ENCODE data around the gene MYLK4.

Gene MYLK4

GRCh38 chr6:2737885-2738284 is 12.8 kb downstream of the MYLK4 start:
- Histone ChIP-seq H4K8ac (ENCODE audit: low read length) (no peak overlapping the region), H3K36me3 (ENCODE audit: control insufficient read depth in 1 of 2, insufficient read depth in 2 of 2, low read depth in 1 of 2, low read length in 2 of 2) (no peaks in the 10 kb centered on the region), H3K79me1 (replicated peaks; ENCODE audit: low read length, poor library complexity, severe bottlenecking) (no peaks in the 10 kb centered on the region), H3K23ac (ENCODE audit: low read length in 2 of 2) (no peak overlapping the region), H3K4ac (ENCODE audit: low read depth in 1 of 2, low read length in 2 of 2) (no peak overlapping the region), H2AFZ (ENCODE audit: low read depth, low read length) (no peak overlapping the region), H3K4me1 (ENCODE audit: control insufficient read depth, insufficient read depth, low read depth, low read length) (peaks cover 4% of the 10 kb centered on the region), H3K9me3 (ENCODE audit: control insufficient read depth, low read length) (no peaks in the 10 kb centered on the region), H3K4me3 (ENCODE audit: insufficient read depth in 1 of 2, low read depth in 1 of 2, low read length in 2 of 2) (no peak overlapping the region), H2BK120ac (ENCODE audit: low read depth, low read length) (no peak overlapping the region), H2AK5ac (ENCODE audit: low read length, severe bottlenecking) (no peak overlapping the region), H2BK12ac (ENCODE audit: low read length in 2 of 2) (no peak overlapping the region), H2BK15ac (ENCODE audit: low read depth, poor library complexity, severe bottlenecking) (no peak overlapping the region), H2BK5ac (ENCODE audit: low read depth, low read length, poor library complexity, severe bottlenecking) (no peak overlapping the region), H3K14ac (ENCODE audit: low read length in 2 of 2) (no peak overlapping the region), H4K91ac (ENCODE audit: low read length) (no peak overlapping the region), H3K9ac (ENCODE audit: low read length) (no peak overlapping the region), H3K27me3 (ENCODE audit: control insufficient read depth in 1 of 2, insufficient read depth in 1 of 2, low read length in 2 of 2) (no peaks in the 10 kb centered on the region), H3K18ac (ENCODE audit: low read depth in 1 of 2, low read length in 2 of 2) (no peak overlapping the region), H3K27ac (ENCODE audit: low read length, poor library complexity, severe bottlenecking) (no peak overlapping the region), H3K4me2 (ENCODE audit: low read length, poor library complexity, severe bottlenecking) (no peak overlapping the region)
- no peak for DNase-seq
- WGBS, result no CpG with 5 or more reads among the region's 3 CpGs

GRCh38 chr6:2734488-2735166 is 16.1 kb downstream of the MYLK4 start:
- WGBS, result 82% methylated on average over 2 of the region's 2 CpGs
- H3K14ac ChIP-seq (ENCODE audit: low read length in 2 of 2), result no peak overlapping the region

GRCh38 chr6:2733736-2734480 is 16.8 kb downstream of the MYLK4 start:
- no peak overlapping the region for H3K9ac ChIP-seq (ENCODE audit: low read length)
- no peaks in the 10 kb centered on the region for H3K79me1 ChIP-seq (replicated peaks; ENCODE audit: low read length, poor library complexity, severe bottlenecking)
- H2BK15ac ChIP-seq (ENCODE audit: low read depth, poor library complexity, severe bottlenecking), result no peak overlapping the region
- H2BK12ac ChIP-seq (ENCODE audit: low read length in 2 of 2), result no peak overlapping the region
- 90% methylated on average over 19 of the region's 22 CpGs for WGBS
- H3K4me3 ChIP-seq (ENCODE audit: insufficient read depth in 1 of 2, low read depth in 1 of 2, low read length in 2 of 2), result no peak overlapping the region
- DNase-seq, result no peak
- H3K18ac ChIP-seq (ENCODE audit: low read depth in 1 of 2, low read length in 2 of 2), result no peak overlapping the region
- H3K4ac ChIP-seq (ENCODE audit: low read depth in 1 of 2, low read length in 2 of 2), result no peak overlapping the region
- H3K14ac ChIP-seq (ENCODE audit: low read length in 2 of 2), result no peak overlapping the region
- H3K23ac ChIP-seq (ENCODE audit: low read length in 2 of 2), result no peak overlapping the region
- H4K91ac ChIP-seq (ENCODE audit: low read length), result no peak overlapping the region
- H3K4me1 ChIP-seq (ENCODE audit: control insufficient read depth, insufficient read depth, low read depth, low read length), result peaks cover 3% of the 10 kb centered on the region
- H3K36me3 ChIP-seq (ENCODE audit: control insufficient read depth in 1 of 2, insufficient read depth in 2 of 2, low read depth in 1 of 2, low read length in 2 of 2), result no peaks in the 10 kb centered on the region
- no peak overlapping the region for H2BK5ac ChIP-seq (ENCODE audit: low read depth, low read length, poor library complexity, severe bottlenecking)
- no peak overlapping the region for H4K8ac ChIP-seq (ENCODE audit: low read length)
- H3K9me3 ChIP-seq (ENCODE audit: control insufficient read depth, low read length), result no peaks in the 10 kb centered on the region
- peaks cover 0 to 3% of the 10 kb centered on the region in 2 experiments for H3K27me3 ChIP-seq (ENCODE audit: control insufficient read depth in 1 of 2, insufficient read depth in 1 of 2, low read length in 2 of 2)
- no peak overlapping the region for H2BK120ac ChIP-seq (ENCODE audit: low read depth, low read length)
- H2AK5ac ChIP-seq (ENCODE audit: low read length, severe bottlenecking), result no peak overlapping the region
- H3K27ac ChIP-seq (ENCODE audit: low read length, poor library complexity, severe bottlenecking), result no peak overlapping the region
- no peak overlapping the region for H3K4me2 ChIP-seq (ENCODE audit: low read length, poor library complexity, severe bottlenecking)
- no peak overlapping the region for H2AFZ ChIP-seq (ENCODE audit: low read depth, low read length)

More at GRCh38 chr6:2734488-2735166, 16.1 kb downstream of the MYLK4 start:
- H2BK15ac ChIP-seq (ENCODE audit: low read depth, poor library complexity, severe bottlenecking), result no peak overlapping the region
- no peak overlapping the region for H3K18ac ChIP-seq (ENCODE audit: low read depth in 1 of 2, low read length in 2 of 2)
- H3K36me3 ChIP-seq (ENCODE audit: control insufficient read depth in 1 of 2, insufficient read depth in 2 of 2, low read depth in 1 of 2, low read length in 2 of 2), result no peaks in the 10 kb centered on the region
- no peak overlapping the region for H3K4me3 ChIP-seq (ENCODE audit: insufficient read depth in 1 of 2, low read depth in 1 of 2, low read length in 2 of 2)
- H2BK120ac ChIP-seq (ENCODE audit: low read depth, low read length), result no peak overlapping the region
- no peak overlapping the region for H2AK5ac ChIP-seq (ENCODE audit: low read length, severe bottlenecking)
- no peak overlapping the region for H3K9ac ChIP-seq (ENCODE audit: low read length)
- no peaks in the 10 kb centered on the region for H3K79me1 ChIP-seq (replicated peaks; ENCODE audit: low read length, poor library complexity, severe bottlenecking)
- H4K8ac ChIP-seq (ENCODE audit: low read length), result no peak overlapping the region
- no peak overlapping the region for H3K4ac ChIP-seq (ENCODE audit: low read depth in 1 of 2, low read length in 2 of 2)
- no peak overlapping the region for H2AFZ ChIP-seq (ENCODE audit: low read depth, low read length)
- no peak for DNase-seq
- no peak overlapping the region for H4K91ac ChIP-seq (ENCODE audit: low read length)
- peaks cover 3% of the 10 kb centered on the region for H3K4me1 ChIP-seq (ENCODE audit: control insufficient read depth, insufficient read depth, low read depth, low read length)
- no peak overlapping the region for H2BK5ac ChIP-seq (ENCODE audit: low read depth, low read length, poor library complexity, severe bottlenecking)
- no peak overlapping the region for H3K27ac ChIP-seq (ENCODE audit: low read length, poor library complexity, severe bottlenecking)
- peaks cover 0 to 3% of the 10 kb centered on the region in 2 experiments for H3K27me3 ChIP-seq (ENCODE audit: control insufficient read depth in 1 of 2, insufficient read depth in 1 of 2, low read length in 2 of 2)
- H2BK12ac ChIP-seq (ENCODE audit: low read length in 2 of 2), result no peak overlapping the region
- no peak overlapping the region for H3K4me2 ChIP-seq (ENCODE audit: low read length, poor library complexity, severe bottlenecking)
- H3K9me3 ChIP-seq (ENCODE audit: control insufficient read depth, low read length), result no peaks in the 10 kb centered on the region
- no peak overlapping the region for H3K23ac ChIP-seq (ENCODE audit: low read length in 2 of 2)

GRCh38 chr6:2733324-2733723 is 17.4 kb downstream of the MYLK4 start:
- H3K18ac ChIP-seq (ENCODE audit: low read depth in 1 of 2, low read length in 2 of 2), result no peak overlapping the region

More at GRCh38 chr6:2733324-2733723, 17.4 kb downstream of the MYLK4 start:
- no peaks in the 10 kb centered on the region for H3K9me3 ChIP-seq (ENCODE audit: control insufficient read depth, low read length)
- H2BK12ac ChIP-seq (ENCODE audit: low read length in 2 of 2), result no peak overlapping the region
- no peak overlapping the region for H2AFZ ChIP-seq (ENCODE audit: low read depth, low read length)
- no peak overlapping the region for H4K91ac ChIP-seq (ENCODE audit: low read length)
- no peak overlapping the region for H3K4ac ChIP-seq (ENCODE audit: low read depth in 1 of 2, low read length in 2 of 2)
- H2AK5ac ChIP-seq (ENCODE audit: low read length, severe bottlenecking), result no peak overlapping the region
- no peak overlapping the region for H2BK15ac ChIP-seq (ENCODE audit: low read depth, poor library complexity, severe bottlenecking)
- H3K79me1 ChIP-seq (replicated peaks; ENCODE audit: low read length, poor library complexity, severe bottlenecking), result no peaks in the 10 kb centered on the region
- no peak overlapping the region for H3K9ac ChIP-seq (ENCODE audit: low read length)
- H3K27ac ChIP-seq (ENCODE audit: low read length, poor library complexity, severe bottlenecking), result no peak overlapping the region
- H3K27me3 ChIP-seq (ENCODE audit: control insufficient read depth in 1 of 2, insufficient read depth in 1 of 2, low read length in 2 of 2), result peaks cover 0 to 3% of the 10 kb centered on the region in 2 experiments
- 93% methylated on average over 3 of the region's 5 CpGs for WGBS
- no peak overlapping the region for H3K4me2 ChIP-seq (ENCODE audit: low read length, poor library complexity, severe bottlenecking)
- H2BK120ac ChIP-seq (ENCODE audit: low read depth, low read length), result no peak overlapping the region
- no peak overlapping the region for H4K8ac ChIP-seq (ENCODE audit: low read length)
- peaks cover 3% of the 10 kb centered on the region for H3K4me1 ChIP-seq (ENCODE audit: control insufficient read depth, insufficient read depth, low read depth, low read length)
- H2BK5ac ChIP-seq (ENCODE audit: low read depth, low read length, poor library complexity, severe bottlenecking), result no peak overlapping the region
- H3K4me3 ChIP-seq (ENCODE audit: insufficient read depth in 1 of 2, low read depth in 1 of 2, low read length in 2 of 2), result no peak overlapping the region
- H3K23ac ChIP-seq (ENCODE audit: low read length in 2 of 2), result no peak overlapping the region
- no peaks in the 10 kb centered on the region for H3K36me3 ChIP-seq (ENCODE audit: control insufficient read depth in 1 of 2, insufficient read depth in 2 of 2, low read depth in 1 of 2, low read length in 2 of 2)
- H3K14ac ChIP-seq (ENCODE audit: low read length in 2 of 2), result no peak overlapping the region
- DNase-seq, result no peak
